HepG2 (cell line): ENCODE data around the gene PRKCB.

Experiments
- CTCF ChIP-seq: sonication (generic); formaldehyde crosslinking; IDR thresholded peaks from 2 replicates; pipeline ENCODE4 v1.5.0; 2020; ENCODE audit warnings: mild to moderate bottlenecking, missing genetic modification reagents, moderate library complexity
- FOXA3 ChIP-seq: IDR thresholded peaks from 2 replicates; pipeline ENCODE4 v1.6.1; 2016; ENCODE audit warnings: missing genetic modification reagents, missing compliant biosample characterization
- TRIM24 ChIP-seq: sonication (generic); formaldehyde crosslinking; IDR thresholded peaks from 2 replicates; pipeline ENCODE4 v1.8.0; 2022; ENCODE audit warnings: mild to moderate bottlenecking, missing genetic modification reagents
- ZNF253 ChIP-seq: sonication (generic); formaldehyde crosslinking; IDR thresholded peaks from 2 replicates; pipeline ENCODE4 v1.8.0; 2022; ENCODE audit warnings: mild to moderate bottlenecking, missing genetic modification reagents, borderline replicate concordance
- ZNF263 ChIP-seq: sonication (generic); formaldehyde crosslinking; IDR thresholded peaks from 2 replicates; pipeline ENCODE4 v1.4.0; 2020; ENCODE audit warnings: missing genetic modification reagents
- ZNF33A ChIP-seq: sonication (generic); formaldehyde crosslinking; IDR thresholded peaks from 2 replicates; pipeline ENCODE4 v1.5.1; 2020; ENCODE audit warnings: missing genetic modification reagents, mild to moderate bottlenecking, moderate library complexity, borderline replicate concordance
- ZNF567 ChIP-seq: sonication (generic); formaldehyde crosslinking; IDR thresholded peaks from 2 replicates; pipeline ENCODE4 v1.8.1; 2023; ENCODE audit warnings: mild to moderate bottlenecking, missing genetic modification reagents, borderline replicate concordance

- no peak for TF ChIP-seq ZNF567 (CRISPR knock-in tag)
- no peak for TF ChIP-seq TRIM24 (CRISPR knock-in tag)
- no peak for TF ChIP-seq CTCF
- no peak for TF ChIP-seq FOXA3 (CRISPR knock-in tag)
- no peak for TF ChIP-seq ZNF33A (CRISPR knock-in tag)
- TF ChIP-seq ZNF253 = no peak
- TF ChIP-seq ZNF263 (CRISPR knock-in tag) = no peak
Measured at GRCh38 chr16:24152826-24153225, 317.0 kb downstream of the PRKCB start.
